Renal pelvis (tissue), 12 donors: ENCODE measurements around the gene ELOVL1. TPM values are rescaled to one million over a fixed set of nuclear protein-coding genes. Genes with fewer than 3 reads are reported as not detected.
"Not testable (repeated sequence)": the region's sequence is repeated elsewhere in the genome, so short reads cannot be mapped to it uniquely, and the experiment has no call there.

Experiments
- DNase-seq: peaks from one replicate; pipeline ENCODE4 v3.0.0-alpha.2; 2013
- long read RNA-seq, 16 experiments: transcript quantifications; one replicate each; lab custom pipeline, GENCODE V29; 2026
- polyA plus RNA-seq, 3 donors: library from polyadenylated mRNA; unstranded; fragments of 120-200 nt; gene quantifications; one replicate each; pipeline ENCODE4 v1.2.1, GENCODE V29; 2013; ENCODE audit not compliant: insufficient read length in 3 of 3

ELOVL1 gene
- 10 to 100 TPM; 85.4 to 92.0 (median 88.8) TPM for polyA plus RNA-seq
- long read RNA-seq, donor 1, transcript ELOVL1-201 (8 exons, 1,477 nt): major isoform, 26 of 36 reads
- long read RNA-seq, donor 1, partial matches to known transcripts: 5 of 36 reads
- long read RNA-seq, donor 1, other reads (novel, unspliced or antisense): 0 of 36 reads
- long read RNA-seq, donor 2, transcript ELOVL1-201 (8 exons, 1,477 nt): major isoform, 40 of 46 reads
- long read RNA-seq, donor 2, partial matches to known transcripts: 0 of 46 reads
- long read RNA-seq, donor 2, other reads (novel, unspliced or antisense): 0 of 46 reads
- long read RNA-seq, donor 3, transcript ELOVL1-201 (8 exons, 1,477 nt): major isoform, 24 of 39 reads
- long read RNA-seq, donor 3, partial matches to known transcripts: 8 of 39 reads
- long read RNA-seq, donor 3, other reads (novel, unspliced or antisense): 0 of 39 reads
- long read RNA-seq, donor 4, transcript ELOVL1-201 (8 exons, 1,477 nt): major isoform, 44 of 61 reads
- long read RNA-seq, donor 4, transcript ELOVL1-212 (7 exons, 828 nt): minor isoform, 5 of 61 reads
- long read RNA-seq, donor 4, partial matches to known transcripts: 0 of 61 reads
- long read RNA-seq, donor 4, other reads (novel, unspliced or antisense): 8 of 61 reads
- long read RNA-seq, donor 5, transcript ELOVL1-201 (8 exons, 1,477 nt): major isoform, 8 of 22 reads
- long read RNA-seq, donor 5, partial matches to known transcripts: 9 of 22 reads
- long read RNA-seq, donor 5, other reads (novel, unspliced or antisense): 0 of 22 reads
- long read RNA-seq, donor 6, transcript ELOVL1-201 (8 exons, 1,477 nt): major isoform, 28 of 31 reads
- long read RNA-seq, donor 6, partial matches to known transcripts: 0 of 31 reads
- long read RNA-seq, donor 6, other reads (novel, unspliced or antisense): 0 of 31 reads
- long read RNA-seq, donor 7, transcript ELOVL1-201 (8 exons, 1,477 nt): major isoform, 31 of 52 reads
- long read RNA-seq, donor 7, partial matches to known transcripts: 17 of 52 reads
- long read RNA-seq, donor 7, other reads (novel, unspliced or antisense): 0 of 52 reads
- long read RNA-seq, donor 8, partial matches to known transcripts: 0 of 4 reads
- long read RNA-seq, donor 8, other reads (novel, unspliced or antisense): 0 of 4 reads
- long read RNA-seq, donor 9, transcript ELOVL1-201 (8 exons, 1,477 nt): major isoform, 31 of 45 reads
- long read RNA-seq, donor 9, transcript ELOVL1-212 (7 exons, 828 nt): minor isoform, 6 of 45 reads
- long read RNA-seq, donor 9, partial matches to known transcripts: 7 of 45 reads
- long read RNA-seq, donor 9, other reads (novel, unspliced or antisense): 0 of 45 reads
- long read RNA-seq, donor 10, transcript ELOVL1-201 (8 exons, 1,477 nt): major isoform, 29 of 38 reads
- long read RNA-seq, donor 10, partial matches to known transcripts: 0 of 38 reads
- long read RNA-seq, donor 10, other reads (novel, unspliced or antisense): 0 of 38 reads
- long read RNA-seq, donor 11, transcript ELOVL1-201 (8 exons, 1,477 nt): major isoform, 12 of 21 reads
- long read RNA-seq, donor 11, partial matches to known transcripts: 7 of 21 reads
- long read RNA-seq, donor 11, other reads (novel, unspliced or antisense): 0 of 21 reads
- long read RNA-seq, donor 12, transcript ELOVL1-201 (8 exons, 1,477 nt): major isoform, 47 of 56 reads
- long read RNA-seq, donor 12, partial matches to known transcripts: 5 of 56 reads
- long read RNA-seq, donor 12, other reads (novel, unspliced or antisense): 0 of 56 reads
- long read RNA-seq, donor 13, transcript ELOVL1-201 (8 exons, 1,477 nt): major isoform, 18 of 39 reads
- long read RNA-seq, donor 13, partial matches to known transcripts: 20 of 39 reads
- long read RNA-seq, donor 13, other reads (novel, unspliced or antisense): 0 of 39 reads
- long read RNA-seq, donor 14: 0 reads
- long read RNA-seq, donor 15, transcript ELOVL1-212 (7 exons, 828 nt): minor isoform, 6 of 61 reads
- long read RNA-seq, donor 15, transcript ELOVL1-201 (8 exons, 1,477 nt): major isoform, 42 of 61 reads
- long read RNA-seq, donor 15, partial matches to known transcripts: 5 of 61 reads
- long read RNA-seq, donor 15, other reads (novel, unspliced or antisense): 0 of 61 reads
- long read RNA-seq, donor 16, transcript ELOVL1-201 (8 exons, 1,477 nt): major isoform, 21 of 30 reads
- long read RNA-seq, donor 16, partial matches to known transcripts: 6 of 30 reads
- long read RNA-seq, donor 16, other reads (novel, unspliced or antisense): 0 of 30 reads

- DNase-seq: peak; percentile 89
Observed at GRCh38 chr1:43367904-43368645, at the start of gene ELOVL1. TSS of gene ELOVL1 (minus strand) at chr1:43368011. CDS start at chr1:43365609, 2,402 bp downstream.

GRCh38 chr1:43415901-43416300 is 48.1 kb upstream of the ELOVL1 start:
- DNase-seq: no peak

GRCh38 chr1:43414634-43415223 is 46.9 kb upstream of the ELOVL1 start:
- DNase-seq: peak; percentile 23

- DNase-seq: not testable (repeated sequence)
Observed at GRCh38 chr1:43413426-43413825, 45.6 kb upstream of the ELOVL1 start.

- DNase-seq: no peak
Observed at GRCh38 chr1:43410571-43410970, 42.8 kb upstream of the ELOVL1 start.

DNA sequence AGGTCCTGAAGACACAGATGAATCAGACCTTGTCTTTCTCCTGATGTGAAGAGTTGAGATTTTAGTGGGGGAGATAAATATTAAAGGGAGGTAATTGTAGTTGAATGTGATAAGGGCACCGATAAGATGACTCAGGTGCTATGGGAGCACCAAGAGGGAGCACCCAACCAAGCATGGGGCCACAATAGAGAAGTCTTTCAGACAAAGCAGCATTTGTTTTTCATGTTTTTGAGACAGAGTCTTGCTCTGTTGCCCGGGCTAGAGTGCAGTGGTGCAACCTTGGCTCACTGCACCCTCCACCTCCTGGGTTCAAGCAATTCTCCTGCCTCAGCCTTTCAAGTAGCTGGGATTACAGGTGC is 38.0 kb upstream of the ELOVL1 start:
- DNase-seq: no peak

GRCh38 chr1:43405219-43405875 is 37.5 kb upstream of the ELOVL1 start:
- DNase-seq: no peak

DNA sequence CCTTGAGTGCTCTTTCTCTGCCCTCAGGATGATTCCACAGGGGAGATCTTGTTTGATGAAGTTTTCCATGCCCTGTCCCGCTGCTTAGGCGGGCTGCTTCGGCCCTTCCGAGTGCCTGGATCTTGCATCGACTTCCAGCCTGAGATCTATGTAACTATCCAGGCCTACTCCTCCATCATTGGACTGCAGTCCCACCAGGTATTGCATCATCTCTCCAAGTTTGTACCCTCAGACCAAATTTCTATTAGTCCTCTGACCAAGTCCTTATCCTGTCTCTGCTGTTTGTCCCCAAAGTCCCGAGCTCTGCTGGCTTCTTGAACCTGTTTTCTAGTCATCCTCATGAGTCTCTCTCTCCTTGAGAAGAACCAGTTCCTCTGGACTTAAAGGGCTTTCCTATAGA is 36.5 kb upstream of the ELOVL1 start:
- no peak for DNase-seq

DNA sequence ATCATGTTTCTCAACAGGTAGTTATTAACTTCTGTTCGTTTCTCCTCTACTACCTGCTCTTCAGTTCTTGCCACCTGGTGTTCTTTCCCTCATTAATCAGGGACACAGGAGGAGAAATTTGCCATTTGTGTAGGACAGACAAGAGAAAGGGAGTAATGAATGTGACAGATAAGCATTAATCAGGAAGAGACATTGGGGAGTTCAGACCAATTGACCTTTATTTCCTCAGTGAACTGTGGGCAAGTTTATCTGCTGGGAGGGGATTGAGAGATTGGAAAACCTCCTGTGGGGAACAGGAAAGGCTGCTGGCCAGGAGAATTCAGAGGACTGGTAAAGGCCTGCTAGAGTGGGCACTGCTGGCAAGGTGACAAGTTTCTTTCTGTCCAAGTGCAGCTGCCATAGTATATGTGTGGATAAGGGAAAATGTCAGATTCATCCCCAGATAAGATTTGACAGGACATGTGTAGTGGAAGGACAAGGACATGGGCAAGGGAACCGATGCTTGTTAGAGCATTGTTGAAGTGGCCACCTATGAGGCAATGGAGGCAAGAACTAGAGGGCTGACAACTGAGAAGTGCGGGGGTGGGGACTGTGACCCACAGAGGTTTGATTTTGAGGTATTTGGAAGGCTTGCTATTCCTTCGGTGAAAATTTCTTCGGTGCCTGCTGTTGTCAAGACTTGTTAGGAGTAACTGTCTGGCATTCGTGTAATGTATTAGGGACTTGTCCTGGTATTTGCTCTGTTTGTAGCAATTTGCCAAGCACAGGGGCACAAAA is 34.5 kb upstream of the ELOVL1 start:
- DNase-seq: no peak

DNA sequence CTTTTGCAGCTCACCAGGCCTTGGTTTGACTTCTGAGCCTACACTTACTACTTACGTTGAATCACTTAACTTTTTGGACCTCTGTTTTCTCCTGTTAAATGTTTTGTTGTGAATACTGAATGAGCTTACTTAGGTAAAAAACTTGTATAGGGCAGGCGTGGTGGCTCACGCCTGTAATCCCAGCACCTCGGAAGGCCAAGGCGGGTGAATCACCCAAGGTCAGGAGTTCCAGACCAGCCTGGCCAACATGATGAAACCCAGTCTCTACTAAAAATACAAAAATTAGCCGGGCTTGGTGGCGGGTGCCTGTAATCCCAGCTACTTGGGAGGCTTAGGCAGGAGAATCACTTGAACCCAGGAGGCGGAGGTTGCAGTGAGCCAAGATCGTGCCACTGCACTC is 32.6 kb upstream of the ELOVL1 start:
- DNase-seq: not testable (repeated sequence)

- no peak for DNase-seq
Observed at GRCh38 chr1:43398227-43398626, 30.4 kb upstream of the ELOVL1 start.

GRCh38 chr1:43396059-43396458 is 28.2 kb upstream of the ELOVL1 start:
- no peak for DNase-seq

DNA sequence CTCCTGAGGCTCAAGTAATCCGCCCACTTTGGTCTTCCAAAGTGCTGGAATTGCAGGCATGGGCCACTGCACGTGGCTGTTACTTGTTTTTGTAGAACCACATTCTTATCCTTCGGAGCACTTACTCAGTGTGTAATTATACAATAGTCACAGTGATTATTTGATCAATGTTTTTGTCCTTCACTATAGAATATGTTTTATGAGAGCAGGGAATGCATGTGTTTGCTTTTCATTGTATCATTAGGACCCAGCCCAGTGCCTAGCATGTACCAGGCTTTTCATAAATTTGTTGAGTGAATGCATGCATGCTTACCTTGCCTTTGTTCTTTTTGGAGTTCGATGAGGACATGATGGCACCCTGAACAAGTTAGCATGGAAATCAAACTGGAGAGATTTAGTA is 27.7 kb upstream of the ELOVL1 start:
- DNase-seq: no peak

- DNase-seq: no peak
Observed at GRCh38 chr1:43392702-43393101, 24.9 kb upstream of the ELOVL1 start.

DNA sequence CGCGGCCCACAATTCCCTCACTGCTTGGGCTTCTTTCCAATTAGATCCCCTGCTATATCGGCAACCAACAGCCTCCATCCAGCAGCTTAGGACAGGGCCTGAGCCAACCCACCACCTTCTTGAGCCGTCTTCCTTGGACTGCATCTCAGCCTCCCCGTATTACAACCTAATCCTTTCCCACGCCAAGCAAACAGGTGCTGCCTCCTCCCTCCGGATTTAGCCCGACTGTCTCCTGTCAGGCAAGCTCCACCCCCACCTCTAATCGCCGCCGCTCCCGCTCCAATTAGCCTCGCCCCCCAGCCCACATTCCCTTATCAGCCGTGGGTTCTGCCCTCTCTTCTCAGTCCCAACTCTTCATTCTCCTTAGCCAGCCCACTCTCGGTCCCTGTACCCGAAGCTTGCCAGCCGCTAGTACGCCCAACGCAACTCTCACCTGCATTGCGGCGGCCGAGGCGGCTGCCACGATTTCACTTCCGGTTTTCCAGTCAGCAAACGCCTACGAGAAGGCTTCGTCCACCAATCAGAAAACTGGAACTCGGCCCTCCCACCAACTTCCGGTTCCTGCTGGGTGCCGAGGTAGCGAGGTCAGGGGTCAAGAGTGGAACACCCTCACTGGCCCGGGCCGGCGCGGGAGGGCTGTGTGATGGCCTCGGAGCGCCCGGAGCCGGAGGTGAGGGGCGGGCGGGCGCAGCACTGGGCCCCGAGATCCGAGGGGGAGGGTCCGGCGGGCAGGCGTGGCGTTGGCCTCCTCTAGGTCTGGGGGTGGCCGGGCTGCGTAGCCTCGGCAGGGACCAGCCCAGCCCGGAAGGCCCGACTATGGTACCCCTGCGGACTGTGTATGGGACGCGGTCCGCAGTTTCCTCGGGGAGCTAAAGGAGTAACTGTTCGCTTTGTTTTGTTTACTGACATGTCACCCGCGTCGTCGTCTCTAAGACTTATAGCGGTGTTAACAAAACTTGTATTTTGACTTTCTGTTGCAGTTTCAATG is 21.8 kb upstream of the ELOVL1 start, which contains the start of the genes MED8 and SZT2:
Gene MED8, minus strand, starts transcription at position 475 of the 988 bp plus-strand sequence. Its CDS starts 36 bp downstream, at position 439.
Gene SZT2, plus strand, starts transcription at position 574 of the 988 bp plus-strand sequence. Its CDS starts 70 bp downstream, at position 644.
- peak; percentile 95 for DNase-seq

DNA sequence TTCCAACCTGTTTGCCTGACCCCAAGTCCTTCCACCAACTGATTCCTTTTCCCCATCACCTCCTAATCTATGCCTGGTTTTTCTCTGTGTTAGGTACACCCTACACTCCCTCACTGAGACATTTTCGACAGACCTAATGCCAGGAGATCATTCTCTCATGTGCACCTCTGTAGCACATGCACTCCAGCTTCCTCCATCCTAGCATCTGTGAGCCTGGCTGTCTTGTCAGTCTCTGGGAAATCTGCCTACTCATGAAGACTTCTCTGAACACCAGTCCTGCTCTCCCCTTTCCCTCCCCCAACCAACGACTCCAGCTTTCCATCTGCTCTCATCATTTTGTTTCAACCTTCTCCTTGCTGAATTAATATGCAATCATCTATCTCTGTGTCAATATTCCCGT is 20.8 kb upstream of the ELOVL1 start:
- DNase-seq: no peak
